Breast epithelium (tissue), 4 donors: ENCODE results near the gene HOXB5. TPM values are rescaled to one million over a fixed set of nuclear protein-coding genes. Genes with fewer than 3 reads are reported as not detected.

Source experiments
- DNase-seq, 2 donors: peaks; one replicate each; pipeline ENCODE4 v3.0.0-alpha.2; 2019; ENCODE audit warnings: low spot score in 2 of 2
- H3K27ac ChIP-seq, 2 donors: fragments of 200-600 bp; sonication (generic) in 1 of 2; one replicate each; pipeline ENCODE4 v1.5.1; 2016 to 2019; ENCODE audit warnings: mild to moderate bottlenecking in 1 of 2
- H3K27me3 ChIP-seq, 2 donors: fragments of 200-600 bp; sonication (generic) in 1 of 2; one replicate each; pipeline versions ENCODE4 v1.5.1 to v1.6.0; 2017 to 2019; ENCODE audit warnings: control low read depth in 1 of 2, mild to moderate bottlenecking in 1 of 2
- H3K36me3 ChIP-seq: fragments of 200-600 bp; one replicate; pipeline ENCODE4 v1.5.1; 2019
- H3K4me1 ChIP-seq, 2 donors: fragments of 200-600 bp; sonication (generic); one replicate each; pipeline ENCODE4 v1.5.1; 2016 to 2019; ENCODE audit warnings: control low read depth in 1 of 2
- H3K4me3 ChIP-seq, 3 donors: fragments of 200-600 bp; sonication (generic); 1 replicate in 2 of 3; 2 replicates in 1 of 3; pipeline ENCODE4 v1.5.1; 2016 to 2019; ENCODE audit warnings: mild to moderate bottlenecking in 3 of 3, moderate library complexity in 2 of 3
- H3K9me3 ChIP-seq, 2 donors: fragments of 200-600 bp; sonication (generic) in 1 of 2; one replicate each; pipeline ENCODE4 v1.5.1; 2016 to 2019; ENCODE audit warnings: control low read depth in 1 of 2
- CTCF ChIP-seq, 3 donors: fragments of 450-650 bp; IDR thresholded peaks; one replicate each; pipeline ENCODE4 v1.5.1; 2016 to 2017; ENCODE audit warnings: antibody characterized with exemption in 3 of 3, mild to moderate bottlenecking in 3 of 3, moderate library complexity in 3 of 3
- POLR2A ChIP-seq: fragments of 450-650 bp; IDR thresholded peaks from one replicate; pipeline ENCODE4 v1.6.1; 2016; ENCODE audit warnings: antibody characterized with exemption, mild to moderate bottlenecking, moderate library complexity
- POLR2AphosphoS5 ChIP-seq, 3 donors: sonication (generic); formaldehyde crosslinking; IDR thresholded peaks; one replicate each; pipeline ENCODE4 v1.6.1; 2017; ENCODE audit warnings: antibody characterized with exemption in 3 of 3
- intact Hi-C: fragments of 100-400 bp; cut with DNase I; formaldehyde crosslinking; loops from one replicate; pipeline ENCODE4 v1.15.1; 2023; ENCODE audit warnings: low total_unique reads
- total RNA-seq, 3 donors: library from RNA; depleted of rRNA; stranded (reverse); fragments of >200 nt; gene quantifications; one replicate each; pipeline ENCODE4 v1.1.0, GENCODE V29; 2016

HOXB5 gene
- total RNA-seq, 3 donors from 2014 or later = 0.44 to 2.0 (median 1.4) TPM

- no peaks in the 10 kb centered on the region for H3K4me1 ChIP-seq
- no peak for DNase-seq
- no peak for TF ChIP-seq POLR2A
- H3K9me3 ChIP-seq = no peaks in the 10 kb centered on the region
- H3K4me3 ChIP-seq = peak overlapping the region; percentile 66 to 85 (median 73)
- H3K27me3 ChIP-seq = peaks cover 0 to 78% of the 10 kb centered on the region in 2 donors
- no peaks in the 10 kb centered on the region for H3K36me3 ChIP-seq
- peak overlapping the region; percentile 67 to 88 for H3K27ac ChIP-seq
- intact Hi-C loops = no loop called here
These were observed 7.0 kb downstream of the HOXB5 start for GRCh38 chr17:48586355-48587258.

- no peaks in the 10 kb centered on the region for H3K4me1 ChIP-seq
- intact Hi-C loops = no loop called here
- no peaks in the 10 kb centered on the region for H3K9me3 ChIP-seq
- peak overlapping the region in 1 of 2 donors; percentile 88 for H3K27ac ChIP-seq
- TF ChIP-seq POLR2AphosphoS5 (IDR thresholded peaks at IDR 0.05) (no peak), POLR2A (no peak), CTCF (IDR thresholded peaks at IDR 0.05) (no peak)
- peak overlapping the region; percentile 66 to 85 (median 73) for H3K4me3 ChIP-seq
- DNase-seq = no peak
- H3K36me3 ChIP-seq = no peaks in the 10 kb centered on the region
- peaks cover 0 to 86% of the 10 kb centered on the region in 2 donors for H3K27me3 ChIP-seq
These were observed 9.3 kb downstream of the HOXB5 start for GRCh38 chr17:48584223-48584741.

- DNase-seq = no peak
- TF ChIP-seq POLR2AphosphoS5 (IDR thresholded peaks at IDR 0.05) (no peak), CTCF (IDR thresholded peaks at IDR 0.05) (no peak), POLR2A (no peak)
- H3K4me3 ChIP-seq = no peak overlapping the region
- H3K27ac ChIP-seq = peak overlapping the region in 1 of 2 donors; percentile 96
- intact Hi-C loops = no loop called here
- H3K36me3 ChIP-seq = no peaks in the 10 kb centered on the region
- H3K9me3 ChIP-seq = no peaks in the 10 kb centered on the region
- H3K4me1 ChIP-seq = no peaks in the 10 kb centered on the region
- H3K27me3 ChIP-seq = peaks cover 0 to 91% of the 10 kb centered on the region in 2 donors
These were observed 9.8 kb downstream of the HOXB5 start for GRCh38 chr17:48583708-48584222.

- no peak for DNase-seq
- H3K36me3 ChIP-seq = no peaks in the 10 kb centered on the region
- no peaks in the 10 kb centered on the region for H3K9me3 ChIP-seq
- peak overlapping the region; percentile 84 to 96 for H3K27ac ChIP-seq
- no peaks in the 10 kb centered on the region for H3K4me1 ChIP-seq
- intact Hi-C loops = no loop called here
- peak overlapping the region; percentile 57 to 77 (median 66) for H3K4me3 ChIP-seq
- no peak for TF ChIP-seq POLR2A
- no peak for TF ChIP-seq CTCF (IDR thresholded peaks at IDR 0.05)
- no peak for TF ChIP-seq POLR2AphosphoS5 (IDR thresholded peaks at IDR 0.05)
- H3K27me3 ChIP-seq = peaks cover 0 to 90% of the 10 kb centered on the region in 2 donors
These were observed 10.9 kb downstream of the HOXB5 start for GRCh38 chr17:48582750-48583069.

GRCh38 chr17:48579760-48580554 lies 13.6 kb downstream of the HOXB5 start:
- no peak for TF ChIP-seq CTCF (IDR thresholded peaks at IDR 0.05)
- TF ChIP-seq POLR2A = no peak
- TF ChIP-seq POLR2AphosphoS5 (IDR thresholded peaks at IDR 0.05) = no peak
- Histone ChIP-seq H3K9me3 (no peaks in the 10 kb centered on the region), H3K4me1 (peaks cover 0 to 7% of the 10 kb centered on the region in 2 donors), H3K27me3 (peaks cover 0 to 86% of the 10 kb centered on the region in 2 donors), H3K36me3 (no peaks in the 10 kb centered on the region), H3K4me3 (peak overlapping the region in 2 of 3 donors; percentile 7 to 66), H3K27ac (no peak overlapping the region)
- no peak for DNase-seq
- intact Hi-C loops = loop anchor here (5.0 kb wide), 1 partner anchor 38 kb away; no protein-coding TSS in a partner anchor
